ENCODE results near the gene NEK9. TPM values are rescaled to one million over a fixed set of nuclear protein-coding genes. Genes with fewer than 3 reads are reported as not detected.

NEK9 gene
- total and polyA plus RNA-seq, 2 experiments from 2014 or later, result 41.0 to 47.6 TPM

DNA sequence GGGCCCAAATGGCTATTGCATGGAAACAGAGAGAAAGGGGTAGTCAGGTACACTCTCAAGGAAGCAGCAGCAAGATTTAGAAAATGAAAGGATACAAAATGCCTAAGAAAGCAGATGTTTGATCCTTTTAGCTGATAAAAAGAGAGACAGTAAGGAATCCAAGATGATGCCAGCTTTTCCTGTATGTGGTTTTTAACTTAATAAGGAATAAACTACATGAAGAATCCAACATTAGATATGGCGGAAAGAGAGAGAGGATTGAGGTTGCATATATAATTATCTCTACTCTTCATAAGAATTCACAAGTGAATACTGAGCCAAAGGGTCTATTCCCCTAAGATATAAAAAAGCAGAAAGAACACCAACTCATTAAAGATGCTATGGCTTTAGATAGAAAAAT lies 38.0 kb upstream of the NEK9 start:
- DNase-seq, result no peak
- Histone ChIP-seq H3K4me3 (no peak overlapping the region), H3K4me2 (ENCODE audit: unreplicated experiment) (no peak overlapping the region), H3K9me3 (ENCODE audit: low read depth) (no peaks in the 10 kb centered on the region), H2AFZ (no peak overlapping the region), H3K9ac (no peak overlapping the region), H4K20me1 (ENCODE audit: insufficient read depth) (peaks cover 26% of the 10 kb centered on the region; the same call in 1 of the 2 replicates), H3K36me3 (ENCODE audit: low read depth) (no peaks in the 10 kb centered on the region), H3K27me3 (replicated peaks; ENCODE audit: insufficient read depth) (no peaks in the 10 kb centered on the region), H3F3A (ENCODE audit: insufficient read depth) (no peaks in the 10 kb centered on the region), H3K9me2 (ENCODE audit: insufficient read depth) (no peaks in the 10 kb centered on the region), H3K79me2 (ENCODE audit: insufficient read depth) (peaks cover 100% of the 10 kb centered on the region), H3K4me1 (ENCODE audit: insufficient read depth) (no peaks in the 10 kb centered on the region; the same call in 1 of the 2 replicates), H3K27ac (no peak overlapping the region)
- TF ChIP-seq EZH2phosphoT487 (IDR thresholded peaks at IDR 0.05; ENCODE audit: insufficient read depth, low read depth) (no peak), EZH2 (IDR thresholded peaks at IDR 0.05; ENCODE audit: insufficient read depth, poor library complexity, severe bottlenecking) (no peak)
- 100% methylated on average over 1 of the region's 1 CpG for WGBS, 2 experiments (ENCODE audit: low coverage in 1 of 2, low lambda C conversion rate in 2 of 2, missing lambda C conversion rate in 2 of 2)
- in situ Hi-C loops (cut with MboI), result no loop called here

DNA sequence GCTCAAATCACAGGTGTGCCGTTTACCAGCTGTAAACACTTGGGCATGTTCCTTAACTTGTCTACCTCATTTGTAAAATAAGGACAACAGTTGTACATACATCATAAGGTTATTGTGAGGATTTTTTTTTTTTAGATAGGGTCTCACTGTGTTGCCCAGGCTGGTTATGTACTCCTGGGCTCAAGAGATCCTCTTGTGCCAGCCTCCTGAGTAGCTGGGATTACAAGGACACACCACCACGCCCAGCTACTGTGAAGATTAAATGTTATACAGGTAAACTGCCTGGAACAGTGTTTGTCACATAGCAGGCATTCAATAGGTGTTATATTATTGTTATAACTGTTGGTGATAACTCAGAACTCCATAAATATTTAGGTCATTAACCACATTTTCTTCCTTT lies 36.8 kb upstream of the NEK9 start:
- H3K4me1 ChIP-seq (ENCODE audit: insufficient read depth), result no peaks in the 10 kb centered on the region; the same call in 1 of the 2 replicates
- in situ Hi-C loops (cut with MboI), result no loop called here
- no peaks in the 10 kb centered on the region for H3K9me3 ChIP-seq (ENCODE audit: low read depth)
- peaks cover 9% of the 10 kb centered on the region; the same call in 1 of the 2 replicates for H3F3A ChIP-seq (ENCODE audit: insufficient read depth)
- peaks cover 100% of the 10 kb centered on the region for H3K79me2 ChIP-seq (ENCODE audit: insufficient read depth)
- no peak for DNase-seq
- peaks cover 18% of the 10 kb centered on the region; the same call in 1 of the 2 replicates for H4K20me1 ChIP-seq (ENCODE audit: insufficient read depth)
- 98% methylated on average over 2 of the region's 2 CpGs for WGBS, 2 experiments (ENCODE audit: low coverage in 1 of 2, low lambda C conversion rate in 2 of 2, missing lambda C conversion rate in 2 of 2)
- H2AFZ ChIP-seq, result no peak overlapping the region
- H3K36me3 ChIP-seq (ENCODE audit: low read depth), result no peaks in the 10 kb centered on the region
- TF ChIP-seq EZH2phosphoT487 (IDR thresholded peaks at IDR 0.05; ENCODE audit: insufficient read depth, low read depth), result no peak
- no peak for TF ChIP-seq EZH2 (IDR thresholded peaks at IDR 0.05; ENCODE audit: insufficient read depth, poor library complexity, severe bottlenecking)
- no peak overlapping the region for H3K4me2 ChIP-seq (ENCODE audit: unreplicated experiment)
- H3K27ac ChIP-seq, result no peak overlapping the region
- no peaks in the 10 kb centered on the region for H3K9me2 ChIP-seq (ENCODE audit: insufficient read depth)
- H3K9ac ChIP-seq, result no peak overlapping the region
- H3K27me3 ChIP-seq (replicated peaks; ENCODE audit: insufficient read depth), result no peaks in the 10 kb centered on the region
- H3K4me3 ChIP-seq, result no peak overlapping the region

DNA sequence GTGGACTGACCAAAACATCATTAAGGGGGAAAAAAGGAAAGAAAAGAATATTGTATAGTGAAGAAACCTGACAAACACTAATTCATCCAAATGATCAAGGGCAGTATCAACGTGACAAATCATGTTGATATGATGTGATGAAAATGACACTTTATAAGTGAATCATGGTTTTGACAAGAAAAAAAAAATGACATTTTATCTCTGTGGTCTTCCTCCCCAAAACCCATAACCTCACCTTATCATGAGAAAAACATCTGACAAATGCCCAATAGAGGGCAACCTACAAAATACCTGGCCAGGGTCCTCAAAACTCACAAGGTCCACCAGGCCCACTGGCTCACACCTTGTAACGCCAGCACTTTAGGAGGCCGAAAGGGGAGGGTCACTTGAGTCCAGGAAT lies 35.8 kb upstream of the NEK9 start:
- TF ChIP-seq EZH2phosphoT487 (IDR thresholded peaks at IDR 0.05; ENCODE audit: insufficient read depth, low read depth) (no peak), EZH2 (IDR thresholded peaks at IDR 0.05; ENCODE audit: insufficient read depth, poor library complexity, severe bottlenecking) (no peak)
- Histone ChIP-seq H3K27me3 (replicated peaks; ENCODE audit: insufficient read depth) (no peaks in the 10 kb centered on the region), H3K79me2 (ENCODE audit: insufficient read depth) (peaks cover 100% of the 10 kb centered on the region), H2AFZ (no peak overlapping the region), H4K20me1 (ENCODE audit: insufficient read depth) (peaks cover 15% of the 10 kb centered on the region; the same call in 1 of the 2 replicates), H3K4me1 (ENCODE audit: insufficient read depth) (no peaks in the 10 kb centered on the region), H3K9ac (no peak overlapping the region), H3K4me2 (ENCODE audit: unreplicated experiment) (no peak overlapping the region), H3F3A (ENCODE audit: insufficient read depth) (peaks cover 9% of the 10 kb centered on the region; the same call in 1 of the 2 replicates), H3K36me3 (ENCODE audit: low read depth) (no peaks in the 10 kb centered on the region), H3K27ac (no peak overlapping the region), H3K4me3 (no peak overlapping the region), H3K9me3 (ENCODE audit: low read depth) (no peaks in the 10 kb centered on the region), H3K9me2 (ENCODE audit: insufficient read depth) (no peaks in the 10 kb centered on the region)
- WGBS, 2 experiments (ENCODE audit: low coverage in 1 of 2, low lambda C conversion rate in 2 of 2, missing lambda C conversion rate in 2 of 2), result 99 to 100% methylated on average over 3 of the region's 3 CpGs
- in situ Hi-C loops (cut with MboI), result no loop called here
- no peak for DNase-seq

DNA sequence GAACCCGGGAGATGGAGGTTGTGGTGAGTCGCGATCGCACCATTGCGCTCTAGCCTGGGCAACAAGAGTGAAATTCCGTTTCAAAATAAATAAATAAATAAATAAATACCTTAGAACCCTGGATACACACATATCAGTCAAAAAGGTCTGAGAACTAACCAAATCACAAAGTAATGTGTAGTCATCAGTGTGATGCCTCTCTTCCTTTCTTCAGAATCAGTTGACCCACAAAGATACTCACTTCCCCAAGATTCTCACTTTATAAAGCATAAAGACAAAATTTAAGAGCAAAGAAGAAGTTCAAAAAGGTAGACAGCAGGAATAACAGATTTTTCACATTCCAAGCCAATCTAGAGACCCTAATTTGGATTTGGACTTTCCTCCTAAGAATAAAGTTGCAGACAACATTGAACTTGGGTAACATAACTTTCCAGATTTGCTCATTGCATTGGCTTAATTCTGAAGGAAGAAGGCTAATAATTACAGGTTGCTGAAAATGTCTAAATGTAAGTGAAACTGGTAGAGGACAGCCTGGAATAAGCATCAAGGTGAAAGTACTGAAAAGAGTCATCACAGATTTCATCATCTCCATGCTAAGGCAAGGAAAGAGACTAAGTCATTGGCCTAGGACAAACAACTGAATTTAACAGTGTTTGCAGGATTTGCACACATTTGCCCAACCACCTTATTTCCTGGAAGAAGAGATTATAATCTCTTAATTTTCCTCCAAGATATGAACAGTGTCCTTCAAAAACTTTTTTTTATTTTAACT lies 32.2 kb upstream of the NEK9 start:
- H4K20me1 ChIP-seq (ENCODE audit: insufficient read depth), result peaks cover 3% of the 10 kb centered on the region; the same call in 1 of the 2 replicates
- peaks cover 99% of the 10 kb centered on the region for H3K79me2 ChIP-seq (ENCODE audit: insufficient read depth)
- in situ Hi-C loops (cut with MboI), result no loop called here
- no peak for DNase-seq
- H3K27ac ChIP-seq, result no peak overlapping the region
- H3K4me2 ChIP-seq (ENCODE audit: unreplicated experiment), result no peak overlapping the region
- no peaks in the 10 kb centered on the region for H3K36me3 ChIP-seq (ENCODE audit: low read depth)
- H3K4me3 ChIP-seq, result no peak overlapping the region
- no peak overlapping the region for H3K9ac ChIP-seq
- H3K27me3 ChIP-seq (replicated peaks; ENCODE audit: insufficient read depth), result no peaks in the 10 kb centered on the region
- no peaks in the 10 kb centered on the region for H3K9me2 ChIP-seq (ENCODE audit: insufficient read depth)
- no peaks in the 10 kb centered on the region for H3K9me3 ChIP-seq (ENCODE audit: low read depth)
- no peak for TF ChIP-seq EZH2 (IDR thresholded peaks at IDR 0.05; ENCODE audit: insufficient read depth, poor library complexity, severe bottlenecking)
- TF ChIP-seq EZH2phosphoT487 (IDR thresholded peaks at IDR 0.05; ENCODE audit: insufficient read depth, low read depth), result no peak
- H3F3A ChIP-seq (ENCODE audit: insufficient read depth), result peaks cover 12% of the 10 kb centered on the region; the same call in 1 of the 2 replicates
- H2AFZ ChIP-seq, result no peak overlapping the region
- H3K4me1 ChIP-seq (ENCODE audit: insufficient read depth), result no peaks in the 10 kb centered on the region
- 97 to 99% methylated on average over 6 of the region's 6 CpGs for WGBS, 2 experiments (ENCODE audit: low coverage in 1 of 2, low lambda C conversion rate in 2 of 2, missing lambda C conversion rate in 2 of 2)

Data from GM23248 (cell line).